Uterus (tissue), 2 donors: ENCODE results near the gene ITGB5.

Experiments used
- POLR2A ChIP-seq, 2 donors: fragments of 450-650 bp; IDR thresholded peaks; one replicate each; pipeline ENCODE4 v1.6.1; 2016; ENCODE audit warnings: antibody characterized with exemption in 2 of 2, mild to moderate bottlenecking in 1 of 2, moderate library complexity in 1 of 2
- TF ChIP-seq, protein P1 (sequence below), 4 experiments: fragments of 200-600 bp in 2 of 4; fragments of 450-650 bp in 2 of 4; sonication (generic) in 2 of 4; IDR thresholded peaks; one replicate each; pipeline ENCODE4 v1.5.1; 2016 to 2019; ENCODE audit warnings: antibody characterized with exemption in 4 of 4, mild to moderate bottlenecking in 2 of 4, moderate library complexity in 1 of 4

DNA sequence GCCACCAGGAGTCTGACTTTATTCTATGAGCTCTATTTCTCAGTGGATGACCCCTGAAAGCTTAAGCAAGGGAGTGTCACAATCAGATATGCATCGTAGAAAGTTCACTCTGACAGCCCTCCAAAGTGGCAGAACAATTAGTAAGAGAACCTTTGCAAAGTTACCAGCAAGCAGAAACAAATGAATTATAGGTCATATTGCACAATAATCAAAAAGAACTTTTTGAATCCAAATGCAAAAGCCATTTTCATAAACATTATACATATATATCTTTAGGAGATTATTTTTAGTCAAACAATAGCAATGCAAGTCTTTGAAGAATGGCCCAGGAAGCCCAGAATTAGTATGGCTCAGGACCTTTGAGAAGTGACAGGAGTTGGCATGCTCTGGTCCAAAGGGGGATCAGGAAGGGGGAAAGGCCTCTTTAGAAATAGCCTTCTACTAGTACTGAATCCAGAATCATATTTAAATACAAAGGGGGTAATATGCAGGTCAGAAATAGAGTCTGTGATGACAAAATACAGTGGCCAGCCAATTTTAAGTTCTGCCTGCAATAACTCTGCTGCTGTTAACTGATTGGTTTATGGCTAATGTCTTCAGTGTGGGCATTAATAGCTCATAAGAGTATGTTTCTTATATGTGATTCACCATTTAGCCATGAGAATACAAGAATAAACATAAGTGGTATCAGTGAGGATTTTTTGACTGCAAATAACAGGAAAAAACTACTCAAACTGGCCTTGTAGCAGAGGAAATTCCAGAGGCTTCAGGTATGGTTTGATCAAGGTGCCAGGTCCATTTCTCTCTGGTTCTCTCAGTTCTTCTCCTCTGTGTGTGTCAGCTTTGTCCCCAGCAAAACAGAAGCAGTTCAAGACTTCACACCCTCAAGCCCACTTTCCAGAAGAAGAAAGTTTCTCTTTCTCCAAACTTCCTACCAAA is 17.0 kb upstream of the ITGB5 start:
- TF ChIP-seq, protein P1, sequence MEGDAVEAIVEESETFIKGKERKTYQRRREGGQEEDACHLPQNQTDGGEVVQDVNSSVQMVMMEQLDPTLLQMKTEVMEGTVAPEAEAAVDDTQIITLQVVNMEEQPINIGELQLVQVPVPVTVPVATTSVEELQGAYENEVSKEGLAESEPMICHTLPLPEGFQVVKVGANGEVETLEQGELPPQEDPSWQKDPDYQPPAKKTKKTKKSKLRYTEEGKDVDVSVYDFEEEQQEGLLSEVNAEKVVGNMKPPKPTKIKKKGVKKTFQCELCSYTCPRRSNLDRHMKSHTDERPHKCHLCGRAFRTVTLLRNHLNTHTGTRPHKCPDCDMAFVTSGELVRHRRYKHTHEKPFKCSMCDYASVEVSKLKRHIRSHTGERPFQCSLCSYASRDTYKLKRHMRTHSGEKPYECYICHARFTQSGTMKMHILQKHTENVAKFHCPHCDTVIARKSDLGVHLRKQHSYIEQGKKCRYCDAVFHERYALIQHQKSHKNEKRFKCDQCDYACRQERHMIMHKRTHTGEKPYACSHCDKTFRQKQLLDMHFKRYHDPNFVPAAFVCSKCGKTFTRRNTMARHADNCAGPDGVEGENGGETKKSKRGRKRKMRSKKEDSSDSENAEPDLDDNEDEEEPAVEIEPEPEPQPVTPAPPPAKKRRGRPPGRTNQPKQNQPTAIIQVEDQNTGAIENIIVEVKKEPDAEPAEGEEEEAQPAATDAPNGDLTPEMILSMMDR (IDR thresholded peaks at IDR 0.05): no peak
- TF ChIP-seq POLR2A (IDR thresholded peaks at IDR 0.05): no peak
